HG02970 (cell line): ENCODE measurements around the gene DHRS4L2.
A peak's percentile ranks its signal among the peaks of the same experiment; 100 is the strongest.

Experiments used
- ATAC-seq: cut with Tn5 transposase; IDR thresholded peaks from one replicate; pipeline ENCODE4 v1.9.1; 2021; ENCODE audit warnings: mild to moderate bottlenecking, moderate library complexity, moderate number of reproducible peaks; ENCODE audit not compliant: unreplicated experiment, low FRiP score

DHRS4L2 gene

DNA sequence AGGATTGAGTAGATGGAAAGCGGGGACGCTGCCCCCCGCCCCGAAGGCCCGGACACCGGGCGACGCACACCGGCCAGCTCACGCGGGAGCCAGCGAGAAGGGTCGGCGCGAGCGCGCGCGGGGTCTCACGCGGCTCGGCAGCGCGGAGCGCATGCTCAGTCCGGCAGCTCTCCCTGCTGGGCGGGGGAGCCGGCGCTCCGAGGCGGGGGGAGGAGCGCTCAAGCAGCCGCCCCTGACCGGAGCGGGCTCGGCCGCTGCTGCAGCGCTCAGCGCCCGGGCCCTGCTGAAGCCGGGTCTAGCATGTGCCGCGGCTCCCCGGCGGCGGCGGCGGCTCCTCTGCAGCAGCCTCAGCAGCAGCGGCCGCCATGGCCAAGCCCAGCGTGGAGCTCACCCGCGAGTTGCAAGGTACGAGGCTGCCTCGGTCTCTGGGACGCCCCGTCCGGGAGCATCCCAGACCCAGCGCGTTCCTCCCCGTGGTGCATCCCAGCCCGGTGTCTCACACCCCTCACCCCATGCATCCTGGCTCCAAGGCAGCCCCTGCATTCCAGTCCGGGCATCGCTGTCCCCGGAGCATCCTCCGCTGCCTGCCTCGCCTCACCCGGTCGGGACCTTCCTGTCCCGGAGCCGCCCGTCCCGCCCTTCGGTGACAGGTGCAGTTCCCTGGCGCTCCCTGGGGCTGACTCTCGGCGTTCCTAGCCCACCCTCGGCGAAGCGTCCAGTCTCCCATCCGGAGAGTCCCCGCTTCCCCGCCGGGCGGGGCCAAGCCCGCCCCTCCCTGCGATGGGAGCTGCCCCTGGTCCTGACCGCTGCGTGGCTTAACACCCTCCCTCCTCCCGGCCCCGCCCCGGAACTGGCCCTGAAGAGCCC lies 63.3 kb downstream of the DHRS4L2 start, which contains the start of gene CARMIL3:
CARMIL3 (plus strand) TSS at position 221 of the 867 bp plus-strand sequence; CDS start at position 366, 145 bp downstream.
- peak; percentile 60 for ATAC-seq

DNA sequence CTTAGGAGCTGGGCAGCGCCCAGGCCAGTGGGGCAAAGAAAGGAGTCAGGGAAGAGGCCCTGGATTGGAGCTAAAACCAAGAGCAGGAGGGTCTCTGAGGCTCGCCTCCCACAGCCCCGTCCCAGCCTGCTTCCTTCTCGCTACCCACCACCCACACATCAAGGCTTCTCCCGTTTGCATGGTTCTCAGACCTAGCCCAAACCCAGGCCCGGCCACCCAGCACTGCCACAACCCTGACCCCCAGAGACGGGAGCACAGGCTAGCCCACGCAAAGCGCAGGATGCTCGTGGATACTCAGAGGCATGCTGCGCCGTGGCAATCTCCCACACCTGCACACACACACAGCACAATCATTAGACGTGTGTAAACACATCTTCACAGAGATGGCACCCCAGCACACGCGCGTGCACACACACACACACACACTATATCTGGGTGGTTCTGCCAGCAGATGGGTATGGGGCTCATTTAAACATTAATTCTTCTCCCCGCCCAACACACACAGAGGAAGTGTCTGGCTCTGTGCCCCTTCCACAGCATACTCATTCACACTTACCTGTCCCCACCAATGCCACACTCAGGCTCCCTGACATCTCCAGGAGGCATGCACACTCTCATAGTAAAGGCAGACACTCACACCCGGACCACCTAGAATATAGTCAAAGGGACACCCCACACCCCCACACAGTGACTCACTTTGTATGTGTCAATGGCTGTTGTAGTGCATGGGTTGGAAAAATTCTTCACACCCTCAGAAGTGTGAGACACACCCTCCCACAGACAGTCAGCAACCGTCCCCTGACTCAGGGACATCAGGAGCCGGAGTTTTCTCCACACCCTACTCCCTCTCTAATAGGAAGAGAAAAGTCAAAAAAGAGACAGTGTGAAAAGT lies 64.2 kb downstream of the DHRS4L2 start:
- no peak for ATAC-seq

DNA sequence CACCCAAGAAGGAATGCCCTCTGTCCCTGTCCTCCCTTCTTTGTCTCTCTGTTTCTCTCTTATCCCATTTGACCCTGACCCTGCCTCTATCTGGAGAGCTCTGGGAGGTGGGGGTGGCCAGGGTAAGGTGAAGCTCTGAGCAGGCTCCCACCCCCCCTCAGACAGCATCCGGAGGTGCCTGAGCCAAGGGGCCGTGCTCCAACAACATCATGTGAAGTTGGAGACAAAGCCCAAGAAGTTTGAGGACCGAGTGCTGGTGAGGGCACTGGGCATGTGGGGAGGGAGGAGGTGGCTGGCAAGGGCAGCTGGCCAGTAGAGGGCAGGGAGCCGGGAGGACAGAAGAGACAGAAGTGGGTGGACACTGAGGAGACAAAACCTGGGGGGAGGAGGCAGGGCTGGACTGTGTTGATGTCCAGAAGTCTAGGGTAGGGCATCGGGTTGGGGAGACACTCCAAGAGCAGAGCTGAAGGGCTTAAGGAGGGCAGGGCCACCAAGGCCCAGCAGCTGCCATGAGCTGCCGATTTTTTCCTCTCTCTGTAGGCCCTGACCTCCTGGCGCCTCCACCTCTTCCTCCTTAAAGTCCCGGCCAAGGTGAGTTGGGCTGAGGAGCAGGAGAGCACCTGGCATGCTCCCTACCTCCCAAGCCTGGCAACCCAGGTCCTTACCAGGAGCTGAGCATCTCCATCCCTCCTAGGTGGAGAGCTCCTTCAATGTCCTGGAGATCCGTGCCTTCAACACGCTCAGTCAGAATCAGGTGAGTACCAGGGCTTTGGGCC lies 65.0 kb downstream of the DHRS4L2 start:
- no peak for ATAC-seq

DNA sequence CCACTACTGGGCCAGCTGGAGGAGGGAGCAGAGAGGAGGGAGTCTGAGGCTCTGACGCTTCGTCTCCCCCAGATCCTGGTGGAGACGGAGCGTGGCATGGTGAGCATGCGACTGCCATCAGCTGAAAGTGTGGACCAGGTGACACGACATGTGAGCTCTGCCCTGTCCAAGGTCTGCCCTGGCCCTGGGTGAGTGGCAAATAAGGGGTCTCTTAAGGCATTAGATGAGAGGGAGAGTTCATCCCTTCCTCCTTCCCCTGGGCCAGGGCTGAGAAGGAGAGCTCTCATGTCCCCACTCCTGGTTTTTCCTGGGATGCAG lies 65.6 kb downstream of the DHRS4L2 start:
- no peak for ATAC-seq

DNA sequence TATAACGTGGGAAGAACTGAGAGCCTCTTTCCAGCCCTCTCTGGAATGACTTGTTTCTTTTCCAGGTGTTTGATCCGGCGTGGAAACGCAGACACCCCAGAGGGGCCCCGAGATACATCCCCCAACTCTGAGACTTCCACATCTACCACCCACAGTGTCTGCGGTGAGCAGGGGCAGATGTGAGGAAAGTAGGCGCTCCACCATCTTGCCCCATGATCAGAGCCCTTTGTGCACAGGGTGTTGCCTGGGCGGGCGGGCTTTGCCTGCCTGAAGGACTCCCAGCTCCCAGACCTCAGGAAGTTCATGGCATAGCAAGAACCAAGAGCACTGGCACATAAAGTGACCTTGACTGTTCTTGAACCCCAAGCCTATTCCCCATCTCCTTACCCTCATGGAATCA lies 65.9 kb downstream of the DHRS4L2 start:
- ATAC-seq, result no peak
